Activated CD8-positive, alpha-beta T cell treated with anti-CD3 and anti-CD28 coated beads for 36 hours (primary cell): ENCODE results near the gene SLC66A2. TPM values are rescaled to one million over a fixed set of nuclear protein-coding genes. Genes with fewer than 3 reads are reported as not detected.
A peak's percentile ranks its signal among the peaks of the same experiment; 100 is the strongest.

Source experiments
- ATAC-seq: fragments of 200-7000 bp; cut with Tn5 transposase; one replicate; pipeline ENCODE4 v1.10.0; 2021; ENCODE audit warnings: mild to moderate bottlenecking, moderate library complexity
- CTCF ChIA-PET: fragments of 350-600 bp; sonication (Branson Sonifier 250); formaldehyde crosslinking; loops from one replicate; lab custom pipeline; 2021; ENCODE audit warnings: antibody characterized with exemption; lab: Charles Lee
- POLR2A ChIA-PET: fragments of 350-600 bp; sonication (Branson Sonifier 250); formaldehyde crosslinking; loops from one replicate; lab custom pipeline; 2021; ENCODE audit warnings: antibody characterized with exemption; lab: Charles Lee
- DNase-seq: peaks from one replicate; pipeline ENCODE4 v3.0.0-alpha.2; 2020
- H3K27ac Mint-ChIP-seq: one replicate; pipeline ENCODE4 v1.8.0; 2021; ENCODE audit warnings: mild to moderate bottlenecking, mixed read lengths
- H3K27me3 Mint-ChIP-seq: one replicate; pipeline ENCODE4 v1.8.0; 2021; ENCODE audit warnings: mixed read lengths
- H3K36me3 Mint-ChIP-seq: one replicate; pipeline ENCODE4 v1.8.0; 2021; ENCODE audit warnings: low read depth, mixed read lengths
- H3K4me1 Mint-ChIP-seq: one replicate; pipeline ENCODE4 v1.8.0; 2021; ENCODE audit warnings: low read depth, mixed read lengths
- H3K4me3 Mint-ChIP-seq: one replicate; pipeline ENCODE4 v1.8.0; 2021; ENCODE audit warnings: mild to moderate bottlenecking, moderate library complexity, mixed read lengths
- H3K9me3 Mint-ChIP-seq: one replicate; pipeline ENCODE4 v1.8.0; 2021; ENCODE audit warnings: mixed read lengths
- CTCF ChIP-seq: fragments of 200-600 bp; IDR thresholded peaks from one replicate; pipeline ENCODE4 v1.8.0; 2022; ENCODE audit warnings: antibody characterized with exemption, mild to moderate bottlenecking
- intact Hi-C: fragments of 100-400 bp; cut with micrococcal nuclease; formaldehyde crosslinking; loops from one replicate; pipeline ENCODE4 v1.10.0; 2022
- total RNA-seq, 2 experiments: library from RNA; stranded (reverse); gene quantifications; one replicate each; pipeline ENCODE4 v1.2.3, GENCODE V29; 2021

Gene SLC66A2
- total RNA-seq, 2 experiments from 2014 or later = 28.2 to 29.7 TPM

GRCh38 chr18:79856119-79857007 is 95.1 kb downstream of the SLC66A2 start:
- no peak for TF ChIP-seq CTCF
- peak; percentile 37 for DNase-seq
- H3K36me3 Mint-ChIP-seq = no peaks in the 10 kb centered on the region
- intact Hi-C loops = no loop called here
- no peak overlapping the region for H3K4me3 Mint-ChIP-seq
- ATAC-seq = peak; percentile 53
- POLR2A ChIA-PET = no interaction called here
- peaks cover 3% of the 10 kb centered on the region for H3K9me3 Mint-ChIP-seq
- H3K27me3 Mint-ChIP-seq = peaks cover 9% of the 10 kb centered on the region
- CTCF ChIA-PET = no interaction called here
- peaks cover 5% of the 10 kb centered on the region for H3K4me1 Mint-ChIP-seq
- no peak overlapping the region for H3K27ac Mint-ChIP-seq

- intact Hi-C loops = no loop called here
- CTCF ChIA-PET = no interaction called here
These were observed 96.1 kb downstream of the SLC66A2 start for GRCh38 chr18:79855147-79855933.

GRCh38 chr18:79853993-79854364 is 97.5 kb downstream of the SLC66A2 start:
- H3K27me3 Mint-ChIP-seq = peaks cover 5% of the 10 kb centered on the region
- no peak overlapping the region for H3K4me3 Mint-ChIP-seq
- no peak for TF ChIP-seq CTCF
- POLR2A ChIA-PET = interaction anchor here (0.6 kb wide), 1 partner anchor 34 kb away, joined by 4 read pairs; no protein-coding TSS in a partner anchor
- H3K9me3 Mint-ChIP-seq = no peaks in the 10 kb centered on the region
- no peak for DNase-seq
- CTCF ChIA-PET = interaction anchor here (1.4 kb wide), 1 partner anchor 10 kb away, joined by 3 read pairs; no protein-coding TSS in a partner anchor
- no peak for ATAC-seq
- no peaks in the 10 kb centered on the region for H3K36me3 Mint-ChIP-seq
- H3K27ac Mint-ChIP-seq = no peak overlapping the region
- H3K4me1 Mint-ChIP-seq = peaks cover 5% of the 10 kb centered on the region
- intact Hi-C loops = no loop called here

More at GRCh38 chr18:79855147-79855933, 96.1 kb downstream of the SLC66A2 start:
- peaks cover 5% of the 10 kb centered on the region for H3K27me3 Mint-ChIP-seq
- H3K27ac Mint-ChIP-seq = no peak overlapping the region
- peaks cover 5% of the 10 kb centered on the region for H3K4me1 Mint-ChIP-seq
- H3K9me3 Mint-ChIP-seq = no peaks in the 10 kb centered on the region
- DNase-seq = no peak
- ATAC-seq = no peak
- H3K36me3 Mint-ChIP-seq = no peaks in the 10 kb centered on the region
- POLR2A ChIA-PET = no interaction called here
- H3K4me3 Mint-ChIP-seq = no peak overlapping the region
- no peak for TF ChIP-seq CTCF

GRCh38 chr18:79853303-79853992 is 98.0 kb downstream of the SLC66A2 start:
- DNase-seq (no peak), ATAC-seq (no peak)
- TF ChIP-seq CTCF = no peak
- H3K9me3 Mint-ChIP-seq = no peaks in the 10 kb centered on the region
- no peak overlapping the region for H3K4me3 Mint-ChIP-seq
- H3K27me3 Mint-ChIP-seq = peaks cover 5% of the 10 kb centered on the region
- H3K36me3 Mint-ChIP-seq = no peaks in the 10 kb centered on the region
- H3K4me1 Mint-ChIP-seq = peaks cover 5% of the 10 kb centered on the region
- ChIA-PET CTCF (interaction anchor here (1.4 kb wide), 1 partner anchor 10 kb away, joined by 3 read pairs; no protein-coding TSS in a partner anchor), POLR2A (interaction anchor here (0.6 kb wide), 1 partner anchor 35 kb away, joined by 4 read pairs; no protein-coding TSS in a partner anchor)
- intact Hi-C loops = no loop called here
- no peak overlapping the region for H3K27ac Mint-ChIP-seq
